Measurements from ENCODE around the gene GPR78. TPM values are rescaled to one million over a fixed set of nuclear protein-coding genes. Genes with fewer than 3 reads are reported as not detected.
"Not testable (repeated sequence)": the region's sequence is repeated elsewhere in the genome, so short reads cannot be mapped to it uniquely, and the experiment has no call there.

The GPR78 gene
- total RNA-seq, 2 donors from 2014 or later: not detected

DNA sequence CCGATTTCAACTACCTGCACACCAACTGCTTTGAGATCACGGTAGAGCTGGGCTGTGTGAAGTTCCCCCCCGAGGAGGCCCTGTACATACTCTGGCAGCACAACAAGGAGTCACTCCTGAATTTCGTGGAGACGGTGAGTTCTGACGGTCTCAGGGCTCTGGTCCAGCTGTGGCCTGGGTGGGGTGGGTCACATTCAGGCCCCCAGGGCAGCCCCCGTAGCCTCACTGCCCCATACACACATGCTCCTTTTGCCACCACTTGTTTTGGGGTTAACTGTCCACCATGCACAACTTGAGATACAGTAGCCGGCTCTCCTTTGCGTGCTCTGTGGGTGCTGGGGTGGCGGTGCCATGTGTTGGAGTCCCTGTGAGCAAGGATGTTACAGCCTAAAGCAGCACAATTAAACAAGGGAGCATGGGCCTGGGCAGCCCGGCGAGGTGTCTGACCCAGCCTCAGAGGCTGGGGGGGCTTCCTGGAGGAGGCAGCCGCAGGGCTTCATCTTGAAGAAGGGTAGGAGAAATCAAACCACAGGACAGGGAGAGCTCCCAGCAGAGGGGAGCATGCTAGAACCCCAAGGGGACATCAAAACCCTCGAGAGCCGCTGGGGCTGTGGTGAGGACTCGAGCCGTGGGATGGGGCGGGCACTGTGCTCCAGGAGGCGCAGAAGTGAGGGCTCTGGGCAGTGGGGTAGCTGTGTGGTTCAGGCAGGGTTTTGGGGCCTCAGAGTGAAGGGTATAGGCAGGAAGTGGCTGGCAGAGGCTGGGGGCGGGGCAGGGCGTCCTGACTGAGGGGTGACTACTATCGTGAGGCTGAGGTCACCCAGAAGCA, 34.4 kb downstream of the GPR78 start:
- H3K36me3 Mint-ChIP-seq (ENCODE audit: low read depth): no peaks in the 10 kb centered on the region

DNA sequence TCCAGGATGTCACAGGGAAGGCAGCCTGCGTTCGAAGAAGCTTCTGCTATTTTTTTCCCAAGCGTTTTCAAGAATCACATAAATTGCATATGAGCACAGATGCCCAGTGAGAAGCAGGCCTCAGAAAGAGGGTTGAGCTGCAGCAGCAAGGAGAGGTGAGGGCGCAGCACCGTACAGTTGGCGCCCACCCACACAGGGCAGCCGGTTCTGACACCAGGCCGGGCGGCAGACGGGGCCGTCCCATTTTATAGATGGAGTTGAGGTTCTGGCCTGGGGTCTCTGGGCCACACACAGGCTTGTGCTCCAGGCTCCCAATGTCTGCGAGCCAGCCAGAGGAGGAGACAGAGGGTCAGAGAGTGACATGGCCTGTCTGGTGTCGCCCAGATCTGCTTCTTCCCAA, 35.2 kb downstream of the GPR78 start:
- Mint-ChIP-seq H3K4me1 (no peaks in the 10 kb centered on the region), H3K4me3 (no peak overlapping the region), H3K36me3 (ENCODE audit: low read depth) (no peaks in the 10 kb centered on the region), H3K27me3 (peaks cover 6% of the 10 kb centered on the region), H3K27ac (no peak overlapping the region), H3K9me3 (no peaks in the 10 kb centered on the region)
- ATAC-seq (replicated peaks): no peak

More for the DNA sequence above, 34.4 kb downstream of the GPR78 start:
- no peaks in the 10 kb centered on the region for H3K9me3 Mint-ChIP-seq
- no peak for ATAC-seq (replicated peaks)
- H3K27ac Mint-ChIP-seq: no peak overlapping the region
- peaks cover 6% of the 10 kb centered on the region for H3K27me3 Mint-ChIP-seq
- H3K4me1 Mint-ChIP-seq: no peaks in the 10 kb centered on the region
- H3K4me3 Mint-ChIP-seq: no peak overlapping the region

DNA sequence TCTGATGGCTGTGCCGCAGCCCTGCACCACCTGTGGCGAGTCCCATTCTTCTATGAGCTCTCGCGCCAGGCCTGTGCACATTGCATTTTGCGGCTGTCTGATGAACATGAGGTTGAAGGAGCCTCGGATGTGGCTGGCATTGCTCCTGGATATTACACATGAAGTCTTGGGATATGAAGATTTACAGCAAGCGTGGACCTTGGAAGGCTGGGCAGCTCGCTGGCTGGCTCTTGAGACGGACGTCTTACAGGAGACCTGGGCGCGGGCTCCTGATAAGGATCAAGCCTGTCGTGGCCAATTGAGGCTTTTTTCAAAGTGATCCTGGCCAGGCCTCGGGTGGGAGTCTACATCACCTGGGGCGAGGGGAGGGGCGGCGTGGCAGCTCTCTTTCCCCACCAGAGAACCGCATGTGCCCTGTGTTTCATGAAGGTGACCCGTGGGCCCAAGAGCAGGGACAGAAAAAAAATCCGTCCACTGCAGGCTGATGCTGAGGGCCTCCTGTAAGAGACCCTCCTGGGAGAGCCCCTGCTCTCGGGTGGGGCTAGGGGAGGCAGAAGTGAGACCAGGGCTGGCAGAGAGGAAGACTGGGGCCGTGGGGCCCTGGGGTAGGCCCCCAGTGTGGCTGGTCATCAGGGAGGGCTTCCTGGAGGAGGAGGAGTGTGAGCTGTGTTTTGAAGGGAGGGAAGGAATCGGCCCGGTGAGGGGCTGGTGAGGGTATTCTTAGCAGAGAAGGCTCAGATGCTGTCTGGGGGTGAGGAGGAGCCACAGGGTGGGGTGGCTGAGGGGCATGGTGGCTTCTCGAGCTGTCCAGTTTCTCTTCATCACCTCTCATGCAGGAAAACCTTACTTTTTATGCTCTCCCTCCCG, 36.0 kb downstream of the GPR78 start:
- H3K4me1 Mint-ChIP-seq: no peaks in the 10 kb centered on the region
- no peak overlapping the region for H3K27ac Mint-ChIP-seq
- H3K9me3 Mint-ChIP-seq: no peaks in the 10 kb centered on the region
- no peak overlapping the region for H3K4me3 Mint-ChIP-seq
- ATAC-seq (replicated peaks): no peak
- no peaks in the 10 kb centered on the region for H3K36me3 Mint-ChIP-seq (ENCODE audit: low read depth)
- peaks cover 3% of the 10 kb centered on the region for H3K27me3 Mint-ChIP-seq

GRCh38 chr4:8616831-8617230, 36.6 kb downstream of the GPR78 start:
- Mint-ChIP-seq H3K36me3 (ENCODE audit: low read depth) (no peaks in the 10 kb centered on the region), H3K9me3 (no peaks in the 10 kb centered on the region), H3K4me1 (no peaks in the 10 kb centered on the region), H3K27me3 (peaks cover 1% of the 10 kb centered on the region), H3K27ac (no peak overlapping the region), H3K4me3 (no peak overlapping the region)
- no peak for ATAC-seq (replicated peaks)

DNA sequence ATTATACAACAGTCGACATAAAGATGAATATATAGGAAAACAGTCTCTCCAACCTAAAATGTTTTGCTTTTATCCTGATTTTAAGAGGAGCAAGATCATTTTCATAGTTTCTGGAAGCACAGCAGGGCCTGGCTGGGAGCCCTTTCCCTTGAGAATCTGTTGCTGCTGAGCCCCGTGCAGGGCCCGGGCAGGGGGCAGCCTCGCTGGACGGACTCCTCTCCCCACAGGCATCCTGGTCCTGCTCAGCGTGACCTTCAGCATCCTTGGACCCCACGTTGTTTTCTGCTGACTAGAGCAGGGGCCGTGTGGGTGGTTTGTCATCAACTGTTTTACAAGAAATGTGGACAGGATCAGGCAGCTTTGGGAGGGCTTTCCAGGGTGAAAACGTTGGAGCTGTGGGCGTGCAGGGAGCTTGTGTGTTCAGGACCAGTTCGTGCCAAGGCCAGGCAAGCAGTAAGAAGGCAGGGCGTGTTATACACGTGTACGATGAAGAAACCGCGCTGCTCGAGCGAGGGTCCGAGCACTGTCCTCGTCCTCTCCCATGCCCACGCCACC, 37.4 kb downstream of the GPR78 start:
- ATAC-seq (replicated peaks): no peak
- H3K27me3 Mint-ChIP-seq: no peaks in the 10 kb centered on the region
- no peaks in the 10 kb centered on the region for H3K9me3 Mint-ChIP-seq
- no peak overlapping the region for H3K4me3 Mint-ChIP-seq
- no peaks in the 10 kb centered on the region for H3K36me3 Mint-ChIP-seq (ENCODE audit: low read depth)
- H3K4me1 Mint-ChIP-seq: no peaks in the 10 kb centered on the region
- H3K27ac Mint-ChIP-seq: no peak overlapping the region

DNA sequence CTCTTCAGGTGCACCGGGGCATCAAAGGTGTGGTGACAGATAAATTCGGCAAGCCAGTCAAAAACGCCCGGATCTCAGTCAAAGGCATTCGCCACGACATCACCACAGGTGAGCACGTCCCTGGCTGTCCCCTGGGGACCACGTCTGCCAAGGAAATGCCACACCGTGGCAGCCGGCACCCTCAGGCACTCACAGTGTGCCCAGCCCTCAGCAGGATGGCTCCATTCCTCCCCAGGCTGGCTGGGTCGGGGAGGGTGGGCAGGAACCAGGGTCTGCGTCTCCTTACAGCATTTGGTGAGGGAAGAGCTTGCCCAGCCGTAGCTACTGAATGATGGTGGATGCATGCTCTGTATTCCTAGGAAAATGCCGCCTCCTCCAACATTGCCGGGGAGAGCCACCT, 38.2 kb downstream of the GPR78 start:
- H3K36me3 Mint-ChIP-seq (ENCODE audit: low read depth): no peaks in the 10 kb centered on the region
- ATAC-seq (replicated peaks): no peak

GRCh38 chr4:8618961-8619720, 38.9 kb downstream of the GPR78 start:
- no peak overlapping the region for H3K4me3 Mint-ChIP-seq
- no peak for ATAC-seq (replicated peaks)
- no peaks in the 10 kb centered on the region for H3K4me1 Mint-ChIP-seq
- no peaks in the 10 kb centered on the region for H3K36me3 Mint-ChIP-seq (ENCODE audit: low read depth)
- no peak overlapping the region for H3K27ac Mint-ChIP-seq
- no peaks in the 10 kb centered on the region for H3K9me3 Mint-ChIP-seq
- no peaks in the 10 kb centered on the region for H3K27me3 Mint-ChIP-seq

More for the DNA sequence above, 38.2 kb downstream of the GPR78 start:
- H3K4me1 Mint-ChIP-seq: no peaks in the 10 kb centered on the region
- H3K27me3 Mint-ChIP-seq: no peaks in the 10 kb centered on the region
- no peaks in the 10 kb centered on the region for H3K9me3 Mint-ChIP-seq
- H3K27ac Mint-ChIP-seq: no peak overlapping the region
- H3K4me3 Mint-ChIP-seq: no peak overlapping the region

DNA sequence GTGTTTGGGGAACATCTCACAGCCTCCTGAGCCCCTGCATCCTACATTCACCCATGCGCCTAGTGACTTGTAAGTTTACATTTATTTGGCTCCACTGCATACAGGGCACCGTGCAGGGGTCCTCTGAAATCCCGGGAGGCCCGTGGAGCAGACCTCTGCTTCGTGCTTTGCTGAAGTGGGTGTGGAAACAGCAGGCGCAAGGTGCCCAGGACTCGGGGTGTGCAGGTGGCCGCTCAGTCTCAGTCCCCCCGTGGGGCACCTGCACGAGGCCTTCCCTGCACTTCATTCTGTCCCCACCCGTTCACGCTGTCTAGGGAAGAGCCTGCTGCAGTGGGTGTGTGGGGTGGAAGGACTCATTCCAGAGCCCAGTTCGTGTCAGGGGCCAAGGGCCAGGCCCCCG, 40.9 kb downstream of the GPR78 start:
- H3K4me1 Mint-ChIP-seq; H3K36me3 Mint-ChIP-seq (ENCODE audit: low read depth); H3K9me3 Mint-ChIP-seq; H3K27ac Mint-ChIP-seq; H3K4me3 Mint-ChIP-seq; H3K27me3 Mint-ChIP-seq: not testable (repeated sequence)
- ATAC-seq (replicated peaks): peak; percentile 18

GRCh38 chr4:8624601-8625272, 44.5 kb downstream of the GPR78 start:
- H3K27ac Mint-ChIP-seq; H3K4me1 Mint-ChIP-seq; H3K9me3 Mint-ChIP-seq; H3K27me3 Mint-ChIP-seq; H3K36me3 Mint-ChIP-seq (ENCODE audit: low read depth); H3K4me3 Mint-ChIP-seq: not testable (repeated sequence)
- peak; percentile 41 for ATAC-seq (replicated peaks)

DNA sequence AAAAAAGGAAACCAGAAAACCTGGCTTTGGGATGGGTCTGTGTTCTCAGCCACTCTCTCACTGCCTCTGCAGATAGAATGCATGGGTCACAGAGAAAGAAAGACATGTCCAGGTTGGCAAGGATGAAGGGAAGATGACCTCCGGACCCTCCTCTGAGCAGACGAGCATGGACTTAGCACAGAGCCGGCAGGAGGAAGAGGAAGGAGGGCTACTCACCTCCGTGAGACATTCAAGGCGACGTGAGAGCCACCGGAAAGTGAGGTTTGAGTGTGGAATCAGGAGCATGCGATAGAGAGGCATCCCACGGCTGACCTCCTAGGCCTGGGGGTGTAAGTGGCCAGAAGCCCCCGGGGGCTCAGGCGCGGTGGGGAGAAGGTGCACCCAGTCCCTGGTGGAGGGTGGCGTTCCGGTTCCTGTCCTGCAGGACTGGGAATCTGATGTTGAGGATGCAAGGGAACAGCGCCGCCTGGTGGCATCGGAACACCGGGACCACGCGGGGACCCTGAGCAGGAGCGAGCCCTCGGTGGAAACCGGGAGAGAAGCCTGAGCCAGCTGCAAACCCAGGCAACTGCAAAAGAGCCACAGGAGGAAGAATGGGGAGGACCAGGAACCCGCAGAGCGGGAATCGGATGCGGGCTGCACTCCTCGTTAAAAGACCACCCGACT, 50.2 kb downstream of the GPR78 start:
- H3K4me1 Mint-ChIP-seq; H3K9me3 Mint-ChIP-seq; H3K27me3 Mint-ChIP-seq; H3K4me3 Mint-ChIP-seq; H3K27ac Mint-ChIP-seq; H3K36me3 Mint-ChIP-seq (ENCODE audit: low read depth): not testable (repeated sequence)
- peak; percentile 29 for ATAC-seq (replicated peaks)

- H3K9me3 Mint-ChIP-seq; H3K36me3 Mint-ChIP-seq (ENCODE audit: low read depth); ATAC-seq (replicated peaks): not testable (repeated sequence)
These were observed 51.7 kb downstream of the GPR78 start for GRCh38 chr4:8631896-8632295.

GRCh38 chr4:8634773-8635172, 54.6 kb downstream of the GPR78 start:
- not testable (repeated sequence) for H3K9me3 Mint-ChIP-seq; H3K27ac Mint-ChIP-seq; H3K4me3 Mint-ChIP-seq; ATAC-seq (replicated peaks); H3K36me3 Mint-ChIP-seq (ENCODE audit: low read depth); H3K4me1 Mint-ChIP-seq; H3K27me3 Mint-ChIP-seq

More at GRCh38 chr4:8631896-8632295, 51.7 kb downstream of the GPR78 start:
- H3K4me1 Mint-ChIP-seq, H3K4me3 Mint-ChIP-seq, H3K27me3 Mint-ChIP-seq, H3K27ac Mint-ChIP-seq: not testable (repeated sequence)

DNA sequence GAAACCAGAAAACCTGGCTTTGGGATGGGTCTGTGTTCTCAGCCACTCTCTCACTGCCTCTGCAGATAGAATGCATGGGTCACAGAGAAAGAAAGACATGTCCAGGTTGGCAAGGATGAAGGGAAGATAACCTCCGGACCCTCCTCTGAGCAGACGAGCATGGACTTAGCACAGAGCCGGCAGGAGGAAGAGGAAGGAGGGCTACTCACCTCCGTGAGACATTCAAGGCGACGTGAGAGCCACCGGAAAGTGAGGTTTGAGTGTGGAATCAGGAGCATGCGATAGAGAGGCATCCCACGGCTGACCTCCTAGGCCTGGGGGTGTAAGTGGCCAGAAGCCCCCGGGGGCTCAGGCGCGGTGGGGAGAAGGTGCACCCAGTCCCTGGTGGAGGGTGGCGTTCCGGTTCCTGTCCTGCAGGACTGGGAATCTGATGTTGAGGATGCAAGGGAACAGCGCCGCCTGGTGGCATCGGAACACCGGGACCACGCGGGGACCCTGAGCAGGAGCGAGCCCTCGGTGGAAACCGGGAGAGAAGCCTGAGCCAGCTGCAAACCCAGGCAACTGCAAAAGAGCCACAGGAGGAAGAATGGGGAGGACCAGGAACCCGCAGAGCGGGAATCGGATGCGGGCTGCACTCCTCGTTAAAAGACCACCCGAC, 55.8 kb downstream of the GPR78 start:
- H3K27ac Mint-ChIP-seq; H3K4me3 Mint-ChIP-seq; H3K27me3 Mint-ChIP-seq; H3K36me3 Mint-ChIP-seq (ENCODE audit: low read depth); H3K9me3 Mint-ChIP-seq; H3K4me1 Mint-ChIP-seq: not testable (repeated sequence)
- peak; percentile 48 for ATAC-seq (replicated peaks)

All from activated T-helper 17 cell treated with anti-CD3 and anti-CD28 coated beads, Interleukin-2, amount 50 U/mL, for 72 hours (primary cell).